HG02938 (cell line): Measurements from ENCODE around the gene RECQL5.

Source experiments
- ATAC-seq: cut with Tn5 transposase; IDR thresholded peaks from one replicate; pipeline ENCODE4 v1.9.1; 2021; ENCODE audit warnings: mild to moderate bottlenecking, moderate library complexity; ENCODE audit not compliant: unreplicated experiment

The RECQL5 gene

GRCh38 chr17:75666959-75667790 lies at the start of gene RECQL5, which contains the start of gene SAP30BP:
Gene RECQL5, minus strand, starts transcription at chr17:75667154. Its CDS starts 597 bp downstream, at chr17:75666557.
Gene SAP30BP, plus strand, starts transcription at chr17:75667338. Its CDS starts 35 bp downstream, at chr17:75667373.
- peak; percentile 73 for ATAC-seq

GRCh38 chr17:75712446-75712845 lies 45.5 kb upstream of the RECQL5 start:
- ATAC-seq: no peak

- no peak for ATAC-seq
Measured at GRCh38 chr17:75707079-75707571, 40.2 kb upstream of the RECQL5 start.

GRCh38 chr17:75706042-75706728 lies 39.2 kb upstream of the RECQL5 start:
- ATAC-seq: no peak

- ATAC-seq: no peak
Measured at GRCh38 chr17:75704963-75705875, 38.3 kb upstream of the RECQL5 start.

- ATAC-seq: no peak
Measured at GRCh38 chr17:75703591-75703990, 36.6 kb upstream of the RECQL5 start.

GRCh38 chr17:75703191-75703590 lies 36.2 kb upstream of the RECQL5 start:
- no peak for ATAC-seq

- ATAC-seq: no peak
Measured at GRCh38 chr17:75701288-75701687, 34.3 kb upstream of the RECQL5 start.

- ATAC-seq: no peak
Measured at GRCh38 chr17:75698659-75699058, 31.7 kb upstream of the RECQL5 start.

- no peak for ATAC-seq
Measured at GRCh38 chr17:75697651-75698291, 30.8 kb upstream of the RECQL5 start.

GRCh38 chr17:75695830-75696271 lies 28.9 kb upstream of the RECQL5 start:
- ATAC-seq: no peak

GRCh38 chr17:75695141-75695829 lies 28.3 kb upstream of the RECQL5 start:
- no peak for ATAC-seq

- ATAC-seq: no peak
Measured at GRCh38 chr17:75694536-75694935, 27.6 kb upstream of the RECQL5 start.

GRCh38 chr17:75693500-75694481 lies 26.8 kb upstream of the RECQL5 start:
- no peak for ATAC-seq

GRCh38 chr17:75692976-75693375 lies 26.0 kb upstream of the RECQL5 start:
- no peak for ATAC-seq

- ATAC-seq: no peak
Measured at GRCh38 chr17:75691801-75692626, 25.1 kb upstream of the RECQL5 start.

GRCh38 chr17:75691371-75691791 lies 24.4 kb upstream of the RECQL5 start:
- ATAC-seq: no peak

GRCh38 chr17:75689441-75689873 lies 22.5 kb upstream of the RECQL5 start:
- no peak for ATAC-seq
